SK-N-SH treated with all-trans-retinoic acid at 6 μM for 48 hours (cell line): ENCODE data around the gene ZMYND11.

ENCODE experiments used
- ATAC-seq: fragments of 200-7000 bp; cut with Tn5 transposase; 3 replicates; pipeline ENCODE4 v1.9.1; 2020; ENCODE audit warnings: mild to moderate bottlenecking, moderate library complexity
- BACH2 ChIP-seq: fragments of 250-450 bp; sonication (Bioruptor Pico); IDR thresholded peaks from 2 replicates; pipeline ENCODE4 v1.9.0; 2021; ENCODE audit warnings: mild to moderate bottlenecking, borderline replicate concordance
- CREB5 ChIP-seq: fragments of 250-450 bp; sonication (Bioruptor Pico); IDR thresholded peaks from 2 replicates; pipeline ENCODE4 v1.5.1; 2020; ENCODE audit warnings: low read depth, mild to moderate bottlenecking, moderate library complexity
- CSDC2 ChIP-seq: fragments of 250-450 bp; sonication (Bioruptor Pico); IDR thresholded peaks from 2 replicates; pipeline ENCODE4 v1.5.0; 2020; ENCODE audit warnings: mild to moderate bottlenecking, moderate library complexity
- ESRRG ChIP-seq: fragments of 250-450 bp; sonication (Bioruptor Pico); IDR thresholded peaks from 2 replicates; pipeline ENCODE4 v1.6.1; 2021; ENCODE audit warnings: mild to moderate bottlenecking
- GLIS3 ChIP-seq: fragments of 250-450 bp; sonication (Bioruptor Pico); IDR thresholded peaks from 2 replicates; pipeline ENCODE4 v1.5.0; 2020; ENCODE audit warnings: mild to moderate bottlenecking, moderate library complexity
- ISL1 ChIP-seq: fragments of 250-450 bp; sonication (Bioruptor Pico); IDR thresholded peaks from 2 replicates; pipeline ENCODE4 v2.1.2; 2022; ENCODE audit warnings: mild to moderate bottlenecking, moderate library complexity
- OSR1 ChIP-seq: fragments of 250-450 bp; sonication (Bioruptor Pico); IDR thresholded peaks from 2 replicates; pipeline ENCODE4 v1.8.0; 2022; ENCODE audit warnings: moderate library complexity, mild to moderate bottlenecking, inconsistent platforms
- PATZ1 ChIP-seq: fragments of 250-450 bp; sonication (Bioruptor Pico); IDR thresholded peaks from 2 replicates; pipeline ENCODE4 v1.8.0; 2020; ENCODE audit warnings: mild to moderate bottlenecking, moderate library complexity, borderline replicate concordance
- RARB ChIP-seq: fragments of 250-450 bp; sonication (Bioruptor Pico); IDR thresholded peaks from 2 replicates; pipeline ENCODE4 v1.8.0; 2021; ENCODE audit warnings: mild to moderate bottlenecking, moderate library complexity
- TSHZ2 ChIP-seq: fragments of 250-450 bp; sonication (Bioruptor Pico); IDR thresholded peaks from 2 replicates; pipeline ENCODE4 v1.5.0; 2020; ENCODE audit warnings: mild to moderate bottlenecking, moderate library complexity
- ZC3H10 ChIP-seq: fragments of 250-450 bp; sonication (Bioruptor Pico); IDR thresholded peaks from 2 replicates; pipeline ENCODE4 v1.5.1; 2021; ENCODE audit warnings: mild to moderate bottlenecking, moderate library complexity
- ZFP30 ChIP-seq: fragments of 450-650 bp; formaldehyde crosslinking; IDR thresholded peaks from 2 replicates; pipeline ENCODE4 v1.5.0; 2022; ENCODE audit warnings: mild to moderate bottlenecking, moderate library complexity
- ZNF565 ChIP-seq: fragments of 450-650 bp; formaldehyde crosslinking; conservative IDR thresholded peaks from 2 replicates; pipeline ENCODE4 v1.5.0; 2020; ENCODE audit warnings: low read depth, mild to moderate bottlenecking, moderate library complexity
- ZNF8 ChIP-seq: fragments of 450-650 bp; formaldehyde crosslinking; IDR thresholded peaks from 2 replicates; pipeline ENCODE4 v1.5.0; 2020; ENCODE audit warnings: mild to moderate bottlenecking, moderate library complexity

ZMYND11 gene

GRCh38 chr10:135601-136464, 578 bp downstream of the ZMYND11 start:
- peak; percentile 48 for ATAC-seq
- TF ChIP-seq CSDC2 (CRISPR knock-in tag) (no peak), OSR1 (no peak), ZFP30 (CRISPR knock-in tag) (no peak)

GRCh38 chr10:136465-136762, 1.2 kb downstream of the ZMYND11 start:
- ATAC-seq, result peak; percentile 48
- TF ChIP-seq TSHZ2 (CRISPR knock-in tag) (0 out of 2 replicates have a peak, but pooled peaks have one; percentile 24), GLIS3 (CRISPR knock-in tag) (no peak)
- TF ChIP-seq, all 23 proteins: peak for 1

- TF ChIP-seq PATZ1 (CRISPR knock-in tag) (no peak), ESRRG (no peak), BACH2 (no peak), ZC3H10 (CRISPR knock-in tag) (no peak), OSR1 (no peak), ZNF565 (CRISPR knock-in tag) (no peak), TSHZ2 (CRISPR knock-in tag) (no peak), ZNF8 (CRISPR knock-in tag) (no peak), CREB5 (CRISPR knock-in tag) (no peak), ZFP30 (CRISPR knock-in tag) (no peak)
- ATAC-seq, result peak; percentile 32
Observed at GRCh38 chr10:137031-137430, 1.8 kb downstream of the ZMYND11 start.

GRCh38 chr10:137606-138005, 2.4 kb downstream of the ZMYND11 start:
- no peak for TF ChIP-seq PATZ1 (CRISPR knock-in tag)
- peak; percentile 76 for TF ChIP-seq ISL1 (CRISPR knock-in tag)
- no peak for TF ChIP-seq RARB (CRISPR knock-in tag)
- peak; percentile 6; the same call in 2 of the 3 replicates for ATAC-seq

GRCh38 chr10:142371-142770, 7.1 kb downstream of the ZMYND11 start:
- ATAC-seq, result no peak

More at GRCh38 chr10:142371-142770, 7.1 kb downstream of the ZMYND11 start:
- TF ChIP-seq ISL1 (CRISPR knock-in tag), result no peak
- no peak for TF ChIP-seq ZC3H10 (CRISPR knock-in tag)
- no peak for TF ChIP-seq RARB (CRISPR knock-in tag)
